Liver (tissue), 9 donors: ENCODE results near the gene SETD3. TPM values are rescaled to one million over a fixed set of nuclear protein-coding genes. Genes with fewer than 3 reads are reported as not detected.

Source experiments
- DNase-seq: peaks from one replicate; pipeline ENCODE4 v3.0.0-alpha.2; 2017; ENCODE audit warnings: low spot score
- H3K27ac ChIP-seq, 2 donors: one replicate each; pipeline ENCODE4 v1.7.0; 2013; ENCODE audit warnings: inconsistent platforms in 2 of 2, low read length in 2 of 2, control low read depth in 1 of 2, low read depth in 1 of 2, mild to moderate bottlenecking in 1 of 2
- H3K27me3 ChIP-seq, 4 donors: one replicate each; pipeline versions ENCODE4 v1.6.1 to v1.7.0; 2013; ENCODE audit warnings: low read length in 3 of 4, inconsistent platforms in 1 of 4, mild to moderate bottlenecking in 1 of 4, moderate library complexity in 1 of 4; ENCODE audit not compliant: control insufficient read depth in 4 of 4, insufficient read depth in 4 of 4
- H3K36me3 ChIP-seq, 4 donors: one replicate each; pipeline versions ENCODE4 v1.6.1 to v1.7.0; 2013; ENCODE audit warnings: low read length in 3 of 4, mild to moderate bottlenecking in 3 of 4, low read depth in 1 of 4, moderate library complexity in 1 of 4; ENCODE audit not compliant: control insufficient read depth in 4 of 4, insufficient read depth in 3 of 4
- H3K4me1 ChIP-seq, 4 donors: one replicate each; pipeline versions ENCODE4 v1.6.1 to v1.7.0; 2013; ENCODE audit warnings: low read length in 3 of 4, mild to moderate bottlenecking in 3 of 4, moderate library complexity in 1 of 4; ENCODE audit not compliant: control insufficient read depth in 4 of 4, insufficient read depth in 4 of 4
- H3K4me3 ChIP-seq, 3 donors: one replicate each; pipeline versions ENCODE4 v1.6.1 to v1.7.0; 2013; ENCODE audit warnings: low read length in 3 of 3, control low read depth in 1 of 3, low read depth in 1 of 3, mild to moderate bottlenecking in 1 of 3
- H3K9ac ChIP-seq, 2 donors: one replicate each; pipeline ENCODE4 v1.7.0; 2013; ENCODE audit warnings: low read length in 2 of 2, mild to moderate bottlenecking in 2 of 2, moderate library complexity in 2 of 2, control low read depth in 1 of 2, low read depth in 1 of 2
- H3K9me3 ChIP-seq, 4 donors: one replicate each; pipeline versions ENCODE4 v1.6.1 to v1.7.0; 2013; ENCODE audit warnings: low read length in 3 of 4; ENCODE audit not compliant: control insufficient read depth in 4 of 4
- EGR1 ChIP-seq, 2 donors: IDR thresholded peaks; 2 replicates each; pipeline ENCODE4 v1.6.1; 2016 to 2018; ENCODE audit warnings: antibody characterized with exemption in 2 of 2, low read depth in 2 of 2
- GABPA ChIP-seq, 2 donors: IDR thresholded peaks in 1 of 2; conservative IDR thresholded peaks in 1 of 2; 2 replicates each; pipeline ENCODE4 v1.6.1; 2016; ENCODE audit warnings: antibody characterized with exemption in 2 of 2, mild to moderate bottlenecking in 1 of 2, moderate library complexity in 1 of 2
- HNF4A ChIP-seq, 2 donors: conservative IDR thresholded peaks; 2 replicates each; pipeline ENCODE4 v1.6.1; 2016; ENCODE audit warnings: antibody characterized with exemption in 2 of 2, mild to moderate bottlenecking in 2 of 2
- HNF4G ChIP-seq: IDR thresholded peaks from 2 replicates; pipeline ENCODE4 v1.6.1; 2016; ENCODE audit warnings: antibody characterized with exemption
- JUND ChIP-seq, 2 donors: IDR thresholded peaks; 2 replicates each; pipeline ENCODE4 v1.6.1; 2016; ENCODE audit warnings: antibody characterized with exemption in 2 of 2
- RAD21 ChIP-seq, 2 donors: IDR thresholded peaks; 2 replicates each; pipeline ENCODE4 v1.6.1; 2016; ENCODE audit warnings: antibody characterized with exemption in 2 of 2, mild to moderate bottlenecking in 2 of 2
- TAF1 ChIP-seq: conservative IDR thresholded peaks from 2 replicates; pipeline ENCODE4 v1.6.1; 2016; ENCODE audit warnings: antibody characterized with exemption, mild to moderate bottlenecking
- YY1 ChIP-seq: IDR thresholded peaks from 2 replicates; pipeline ENCODE4 v1.6.1; 2016; ENCODE audit warnings: antibody characterized with exemption, mild to moderate bottlenecking
- WGBS: extraction: QIAGEN DNeasy Blood & Tissue Kit; methylation state at CpG from one replicate; pipeline ENCODE4 v1.1.7; 2013; 5-methylcytosine and 5-hydroxymethylcytosine counted together
- polyA plus RNA-seq, 2 donors: library from polyadenylated mRNA; stranded (reverse) in 1 of 2; unstranded in 1 of 2; fragments of 200-250 nt in 1 of 2; fragments of >200 nt in 1 of 2; fragmentation: Nextera tagmentation in 1 of 2; extraction: Ambion mirVana in 1 of 2; gene quantifications; one replicate each; pipeline versions ENCODE4 v1.2.1 to v1.2.3, GENCODE V29; 2013 to 2015
- total RNA-seq, 2 donors: library from RNA; depleted of rRNA; stranded (reverse); fragments of >200 nt; gene quantifications; one replicate each; pipeline ENCODE4 v1.2.3, GENCODE V29; 2014
- TF ChIP-seq, protein P1 (sequence below): IDR thresholded peaks from 2 replicates; pipeline ENCODE4 v1.6.1; 2016; ENCODE audit warnings: antibody characterized with exemption
- TF ChIP-seq, protein P2 (sequence below): IDR thresholded peaks from 2 replicates; pipeline ENCODE4 v1.6.1; 2016; ENCODE audit warnings: antibody characterized with exemption
- TF ChIP-seq, protein P3 (sequence below): IDR thresholded peaks from 2 replicates; pipeline ENCODE4 v1.6.1; 2016; ENCODE audit warnings: antibody characterized with exemption, mild to moderate bottlenecking
- TF ChIP-seq, protein P4 (sequence below): IDR thresholded peaks from 2 replicates; pipeline ENCODE4 v1.6.1; 2016; ENCODE audit warnings: antibody characterized with exemption
- donor health status: healthy.
- donor health status: healthy.
- donor health status: healthy.
- donor health status: healthy.
- donor health status: healthy.

The SETD3 gene
- total and polyA plus RNA-seq, 4 donors, result 18.7 to 39.7 (median 19.4) TPM

DNA sequence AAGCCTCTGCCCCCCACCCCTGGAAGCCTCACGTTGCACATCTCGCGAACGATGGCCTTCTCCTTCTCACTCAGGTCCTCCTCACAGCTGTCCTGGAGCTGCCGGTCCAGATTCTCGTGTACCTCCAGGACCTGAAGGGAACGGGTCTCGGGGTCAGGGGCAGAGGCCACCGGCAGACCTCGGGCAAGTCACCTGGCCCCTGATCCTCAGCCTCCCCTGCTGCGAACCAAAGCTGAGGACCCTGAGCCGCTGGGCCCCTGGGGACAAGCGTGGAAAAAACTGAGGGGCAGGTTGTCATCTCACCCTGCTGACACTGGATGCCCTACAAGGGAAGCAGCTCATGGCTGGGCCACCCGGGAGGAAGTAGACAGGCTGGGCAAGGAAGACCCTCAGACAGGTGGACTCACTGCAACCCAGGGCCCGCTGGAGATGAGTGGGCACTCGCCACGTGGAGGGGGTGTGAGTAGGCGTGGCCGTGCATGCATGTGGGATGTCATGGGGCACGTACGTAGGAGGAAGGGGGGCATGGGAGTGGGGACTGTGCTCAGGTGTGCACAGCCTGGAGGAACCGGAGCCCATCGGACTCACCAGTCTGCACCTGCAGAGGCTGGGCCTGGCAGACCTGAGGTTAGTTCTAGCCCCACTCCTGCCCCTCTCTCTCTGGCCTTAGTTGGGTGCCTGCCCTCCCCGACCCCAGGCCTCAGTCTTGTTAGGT lies 35.7 kb upstream of the SETD3 start:
- Histone ChIP-seq H3K4me3 (no peak overlapping the region), H3K27ac (no peak overlapping the region), H3K4me1 (peaks cover 0 to 8% (median 3%) of the 10 kb centered on the region in 4 donors), H3K9ac (no peak overlapping the region), H3K9me3 (no peaks in the 10 kb centered on the region), H3K36me3 (peaks cover 8 to 36% (median 9%) of the 10 kb centered on the region in 4 donors), H3K27me3 (no peaks in the 10 kb centered on the region)
- TF ChIP-seq, protein P1, sequence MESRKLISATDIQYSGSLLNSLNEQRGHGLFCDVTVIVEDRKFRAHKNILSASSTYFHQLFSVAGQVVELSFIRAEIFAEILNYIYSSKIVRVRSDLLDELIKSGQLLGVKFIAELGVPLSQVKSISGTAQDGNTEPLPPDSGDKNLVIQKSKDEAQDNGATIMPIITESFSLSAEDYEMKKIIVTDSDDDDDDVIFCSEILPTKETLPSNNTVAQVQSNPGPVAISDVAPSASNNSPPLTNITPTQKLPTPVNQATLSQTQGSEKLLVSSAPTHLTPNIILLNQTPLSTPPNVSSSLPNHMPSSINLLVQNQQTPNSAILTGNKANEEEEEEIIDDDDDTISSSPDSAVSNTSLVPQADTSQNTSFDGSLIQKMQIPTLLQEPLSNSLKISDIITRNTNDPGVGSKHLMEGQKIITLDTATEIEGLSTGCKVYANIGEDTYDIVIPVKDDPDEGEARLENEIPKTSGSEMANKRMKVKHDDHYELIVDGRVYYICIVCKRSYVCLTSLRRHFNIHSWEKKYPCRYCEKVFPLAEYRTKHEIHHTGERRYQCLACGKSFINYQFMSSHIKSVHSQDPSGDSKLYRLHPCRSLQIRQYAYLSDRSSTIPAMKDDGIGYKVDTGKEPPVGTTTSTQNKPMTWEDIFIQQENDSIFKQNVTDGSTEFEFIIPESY, result no peak
- TF ChIP-seq HNF4A (conservative IDR thresholded peaks at IDR 0.05) (no peak), YY1 (no peak), EGR1 (IDR thresholded peaks at IDR 0.05; ENCODE audit: low read depth in 2 of 2) (no peak), JUND (IDR thresholded peaks at IDR 0.05) (no peak)
- TF ChIP-seq, protein P2, sequence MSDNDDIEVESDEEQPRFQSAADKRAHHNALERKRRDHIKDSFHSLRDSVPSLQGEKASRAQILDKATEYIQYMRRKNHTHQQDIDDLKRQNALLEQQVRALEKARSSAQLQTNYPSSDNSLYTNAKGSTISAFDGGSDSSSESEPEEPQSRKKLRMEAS, result no peak
- DNase-seq, result no peak
- WGBS, result 86% methylated on average over 24 of the region's 24 CpGs

DNA sequence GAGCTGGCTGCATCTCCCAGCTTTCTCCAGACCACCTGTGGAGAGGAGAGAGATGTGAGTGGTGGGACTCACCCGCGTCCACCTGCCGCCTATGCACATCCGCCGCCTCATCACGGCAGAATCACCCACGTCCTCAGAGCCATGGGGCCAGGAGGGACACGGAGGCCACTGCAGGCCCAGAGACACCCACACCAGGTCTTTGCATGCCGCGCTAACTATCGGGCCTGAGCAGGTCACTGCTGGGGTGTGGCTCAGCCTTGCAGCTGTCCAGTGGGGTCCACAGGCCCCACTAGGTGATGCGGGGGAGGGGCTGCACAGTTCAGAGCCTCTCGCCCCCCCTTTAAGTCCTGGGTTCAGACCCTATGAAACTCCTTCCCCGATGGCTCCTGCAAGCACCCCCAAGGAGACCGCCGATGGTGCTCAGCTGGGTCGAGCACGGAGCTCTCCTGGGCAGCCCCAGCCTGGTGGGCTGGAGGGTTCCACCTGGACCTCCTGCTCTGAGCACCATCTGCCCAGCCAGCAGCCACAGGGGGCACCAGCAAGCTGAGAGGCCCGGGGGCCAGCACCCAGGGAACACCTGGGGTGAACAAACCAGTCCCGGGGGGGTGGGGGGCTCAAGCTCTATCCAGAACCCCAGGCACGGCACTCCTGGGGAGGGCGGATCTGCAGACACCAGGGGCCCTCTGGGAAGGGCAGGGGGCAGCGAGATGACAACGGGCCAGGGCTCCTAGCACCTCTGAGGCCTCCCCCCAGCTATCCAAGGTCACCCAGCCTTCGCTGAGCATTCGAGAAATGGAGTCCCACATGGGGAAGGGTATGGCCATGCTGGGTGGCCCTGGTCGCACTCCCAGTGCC lies 34.9 kb upstream of the SETD3 start:
- no peak overlapping the region for H3K4me3 ChIP-seq
- H3K9me3 ChIP-seq, result no peaks in the 10 kb centered on the region
- no peak for TF ChIP-seq HNF4A (conservative IDR thresholded peaks at IDR 0.05)
- TF ChIP-seq, protein P1, result no peak
- whole genome bisulfite sequencing, result 90% methylated on average over 27 of the region's 27 CpGs
- peaks cover 8 to 39% (median 9%) of the 10 kb centered on the region in 4 donors for H3K36me3 ChIP-seq
- H3K27ac ChIP-seq, result no peak overlapping the region
- peaks cover 0 to 8% (median 3%) of the 10 kb centered on the region in 4 donors for H3K4me1 ChIP-seq
- DNase-seq, result no peak
- H3K9ac ChIP-seq, result no peak overlapping the region
- H3K27me3 ChIP-seq, result no peaks in the 10 kb centered on the region

DNA sequence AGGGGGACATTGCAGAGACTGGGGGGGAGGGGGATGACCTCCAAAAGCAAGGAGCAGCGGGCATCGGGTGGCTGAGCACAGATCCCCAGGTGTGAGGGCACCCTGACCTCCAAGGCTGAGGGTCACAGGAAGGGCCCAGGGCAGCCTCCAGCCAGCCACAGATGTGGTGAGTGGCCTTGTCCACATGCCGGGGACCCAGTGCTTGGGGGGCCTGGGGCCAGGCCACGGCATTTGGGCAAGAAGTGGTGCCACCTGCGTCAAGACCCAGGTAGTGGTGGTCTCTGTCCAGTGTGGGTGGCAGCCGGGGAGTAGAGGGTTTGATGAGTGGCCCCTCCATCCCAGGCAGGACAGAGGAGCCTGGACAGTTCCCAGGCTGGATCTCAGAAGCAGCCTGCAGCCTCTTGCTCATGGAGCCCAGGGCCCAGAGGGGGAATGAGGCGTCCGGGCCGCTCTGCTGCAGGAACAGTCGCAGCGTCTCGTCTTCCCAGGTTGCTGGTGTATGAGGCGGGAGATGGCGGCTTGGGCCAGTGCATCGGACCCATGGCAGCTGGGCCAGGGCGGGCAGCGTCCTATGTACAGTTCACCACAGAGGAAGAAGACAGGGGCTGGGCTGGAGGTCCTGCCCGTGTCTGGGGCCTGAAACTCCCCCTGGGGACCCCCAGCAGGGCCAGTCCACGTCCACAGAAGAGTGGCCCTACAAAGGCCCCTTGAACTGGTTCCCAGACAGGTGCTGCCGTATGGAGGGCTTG lies 34.1 kb upstream of the SETD3 start:
- Histone ChIP-seq H3K27ac (no peak overlapping the region), H3K27me3 (no peaks in the 10 kb centered on the region), H3K36me3 (peaks cover 8 to 41% (median 9%) of the 10 kb centered on the region in 4 donors), H3K9ac (no peak overlapping the region), H3K4me1 (peaks cover 0 to 8% (median 3%) of the 10 kb centered on the region in 4 donors), H3K4me3 (no peak overlapping the region), H3K9me3 (no peaks in the 10 kb centered on the region)
- 92% methylated on average over 20 of the region's 20 CpGs for WGBS
- DNase-seq, result no peak
- TF ChIP-seq GABPA (IDR thresholded peaks at IDR 0.05 in 1 of 2, conservative IDR thresholded peaks at IDR 0.05 in 1 of 2) (no peak), HNF4A (conservative IDR thresholded peaks at IDR 0.05) (no peak), TAF1 (no peak), RAD21 (IDR thresholded peaks at IDR 0.05) (no peak), HNF4G (no peak), EGR1 (IDR thresholded peaks at IDR 0.05; ENCODE audit: low read depth in 2 of 2) (no peak)
- TF ChIP-seq, protein P3, sequence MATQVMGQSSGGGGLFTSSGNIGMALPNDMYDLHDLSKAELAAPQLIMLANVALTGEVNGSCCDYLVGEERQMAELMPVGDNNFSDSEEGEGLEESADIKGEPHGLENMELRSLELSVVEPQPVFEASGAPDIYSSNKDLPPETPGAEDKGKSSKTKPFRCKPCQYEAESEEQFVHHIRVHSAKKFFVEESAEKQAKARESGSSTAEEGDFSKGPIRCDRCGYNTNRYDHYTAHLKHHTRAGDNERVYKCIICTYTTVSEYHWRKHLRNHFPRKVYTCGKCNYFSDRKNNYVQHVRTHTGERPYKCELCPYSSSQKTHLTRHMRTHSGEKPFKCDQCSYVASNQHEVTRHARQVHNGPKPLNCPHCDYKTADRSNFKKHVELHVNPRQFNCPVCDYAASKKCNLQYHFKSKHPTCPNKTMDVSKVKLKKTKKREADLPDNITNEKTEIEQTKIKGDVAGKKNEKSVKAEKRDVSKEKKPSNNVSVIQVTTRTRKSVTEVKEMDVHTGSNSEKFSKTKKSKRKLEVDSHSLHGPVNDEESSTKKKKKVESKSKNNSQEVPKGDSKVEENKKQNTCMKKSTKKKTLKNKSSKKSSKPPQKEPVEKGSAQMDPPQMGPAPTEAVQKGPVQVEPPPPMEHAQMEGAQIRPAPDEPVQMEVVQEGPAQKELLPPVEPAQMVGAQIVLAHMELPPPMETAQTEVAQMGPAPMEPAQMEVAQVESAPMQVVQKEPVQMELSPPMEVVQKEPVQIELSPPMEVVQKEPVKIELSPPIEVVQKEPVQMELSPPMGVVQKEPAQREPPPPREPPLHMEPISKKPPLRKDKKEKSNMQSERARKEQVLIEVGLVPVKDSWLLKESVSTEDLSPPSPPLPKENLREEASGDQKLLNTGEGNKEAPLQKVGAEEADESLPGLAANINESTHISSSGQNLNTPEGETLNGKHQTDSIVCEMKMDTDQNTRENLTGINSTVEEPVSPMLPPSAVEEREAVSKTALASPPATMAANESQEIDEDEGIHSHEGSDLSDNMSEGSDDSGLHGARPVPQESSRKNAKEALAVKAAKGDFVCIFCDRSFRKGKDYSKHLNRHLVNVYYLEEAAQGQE, result no peak
- TF ChIP-seq, protein P1, result no peak
- TF ChIP-seq, protein P4, sequence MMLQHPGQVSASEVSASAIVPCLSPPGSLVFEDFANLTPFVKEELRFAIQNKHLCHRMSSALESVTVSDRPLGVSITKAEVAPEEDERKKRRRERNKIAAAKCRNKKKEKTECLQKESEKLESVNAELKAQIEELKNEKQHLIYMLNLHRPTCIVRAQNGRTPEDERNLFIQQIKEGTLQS, result no peak
